Peyer's patch (tissue), 4 donors: ENCODE data around the gene OR6M1.

ENCODE experiments used
- CTCF ChIP-seq, 6 experiments: fragments of 450-650 bp in 4 of 6; fragments of 200-600 bp in 2 of 6; sonication (generic) in 1 of 6; IDR thresholded peaks; one replicate each; pipeline ENCODE4 v1.5.1; 2017 to 2019; ENCODE audit warnings: antibody characterized with exemption in 6 of 6, mild to moderate bottlenecking in 3 of 6, moderate library complexity in 1 of 6
- POLR2A ChIP-seq, 2 donors: fragments of 450-650 bp; IDR thresholded peaks; one replicate each; pipeline ENCODE4 v1.5.1; 2017; ENCODE audit warnings: antibody characterized with exemption in 2 of 2, mild to moderate bottlenecking in 2 of 2, moderate library complexity in 2 of 2

- no peak for TF ChIP-seq CTCF (IDR thresholded peaks at IDR 0.05)
- no peak for TF ChIP-seq POLR2A (IDR thresholded peaks at IDR 0.05)
Observed at GRCh38 chr11:123801765-123802164, 4.4 kb downstream of the OR6M1 start.
